ENCODE measurements around the gene ALX1. TPM values are rescaled to one million over a fixed set of nuclear protein-coding genes. Genes with fewer than 3 reads are reported as not detected.

ALX1 gene
- total RNA-seq: not detected
- long read RNA-seq: 0 reads

GRCh38 chr12:85280165-85280983 lies at the start of gene ALX1:
TSS of gene ALX1 (plus strand) at chr12:85280220. CDS start at chr12:85280262, 42 bp downstream.
- Histone ChIP-seq H3K27ac (no peak within 1 kb of the TSS), H3K9me3 (no peaks in the 10 kb centered on the region), H3K27me3 (peaks cover 5 to 42% of the 10 kb centered on the region in 2 donors), H3K36me3 (no peaks in the 10 kb centered on the region), H3K4me1 (peaks cover 0 to 10% (median 0%) of the 10 kb centered on the region in 4 donors), H3K4me3 (peak within 1 kb of the TSS; percentile 3 to 12 (median 10))
- intact Hi-C loops (cut with DNase I): no loop called here
- peak; percentile 32 to 47 (median 46) for ATAC-seq
- peak in 2 of 3 donors; percentile 20 to 58 for DNase-seq
- TF ChIP-seq POLR2A (IDR thresholded peaks at IDR 0.05) (no peak), CTCF (IDR thresholded peaks at IDR 0.05) (no peak)
- 4% methylated on average over 42 of the region's 49 CpGs for WGBS (ENCODE audit: insufficient coverage, low coverage, low lambda C conversion rate, missing lambda C conversion rate)

DNA sequence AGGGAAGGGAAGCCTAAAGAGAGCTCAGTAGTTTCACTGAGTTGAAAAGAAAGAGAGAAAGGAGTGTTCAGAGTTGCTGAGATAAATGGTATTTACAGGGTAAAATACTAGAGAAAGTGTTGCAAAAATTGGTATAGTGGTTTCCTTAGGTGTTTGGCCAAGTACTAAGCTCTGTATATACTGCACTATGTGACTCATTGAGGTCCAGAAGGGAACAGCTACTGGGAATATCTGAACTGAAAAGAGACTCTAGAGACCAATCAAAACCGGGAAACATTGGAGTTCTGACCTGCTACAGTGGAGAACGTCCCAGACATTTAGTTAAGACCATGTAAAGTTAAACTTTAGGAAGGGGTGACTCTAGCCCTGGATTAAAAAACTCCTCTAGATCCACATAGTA lies 42.7 kb upstream of the ALX1 start:
- H3K9me3 ChIP-seq: no peaks in the 10 kb centered on the region
- ATAC-seq: no peak
- no peak overlapping the region for H3K27ac ChIP-seq
- no peaks in the 10 kb centered on the region for H3K27me3 ChIP-seq
- intact Hi-C loops (cut with DNase I): no loop called here
- TF ChIP-seq POLR2A (IDR thresholded peaks at IDR 0.05): no peak
- no peak for TF ChIP-seq CTCF (IDR thresholded peaks at IDR 0.05)
- peaks cover 0 to 3% (median 0%) of the 10 kb centered on the region in 4 donors for H3K4me1 ChIP-seq
- no peak overlapping the region for H3K4me3 ChIP-seq
- WGBS (ENCODE audit: insufficient coverage, low coverage, low lambda C conversion rate, missing lambda C conversion rate): 23% methylated on average over 2 of the region's 2 CpGs
- no peak for DNase-seq
- H3K36me3 ChIP-seq: no peaks in the 10 kb centered on the region

DNA sequence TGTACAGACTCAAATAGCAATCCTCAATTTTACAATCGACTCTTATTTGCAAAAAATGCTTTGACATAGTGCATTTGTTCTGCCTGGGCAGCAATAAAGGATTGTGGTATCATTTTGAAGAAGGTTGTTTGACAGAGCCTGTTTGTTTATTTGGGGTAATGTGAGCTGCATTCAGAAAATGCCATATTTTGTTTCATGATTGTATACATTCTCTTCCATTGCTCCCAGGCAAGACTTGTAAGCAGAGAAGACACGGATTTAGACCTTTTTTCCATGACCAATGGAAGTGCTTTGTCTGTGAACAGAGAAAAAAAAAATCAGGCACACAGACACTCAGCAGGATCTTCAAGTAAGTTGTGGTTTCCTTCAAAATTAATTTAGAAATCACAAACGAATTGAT lies 35.5 kb upstream of the ALX1 start:
- TF ChIP-seq CTCF (IDR thresholded peaks at IDR 0.05) (no peak), POLR2A (IDR thresholded peaks at IDR 0.05) (no peak)
- peaks cover 0 to 3% (median 0%) of the 10 kb centered on the region in 4 donors for H3K4me1 ChIP-seq
- intact Hi-C loops (cut with DNase I): no loop called here
- ATAC-seq: no peak
- WGBS (ENCODE audit: insufficient coverage, low coverage, low lambda C conversion rate, missing lambda C conversion rate): 24% methylated on average over 3 of the region's 3 CpGs
- H3K36me3 ChIP-seq: no peaks in the 10 kb centered on the region
- DNase-seq: no peak
- no peak overlapping the region for H3K27ac ChIP-seq
- H3K4me3 ChIP-seq: no peak overlapping the region
- no peaks in the 10 kb centered on the region for H3K9me3 ChIP-seq
- no peaks in the 10 kb centered on the region for H3K27me3 ChIP-seq

DNA sequence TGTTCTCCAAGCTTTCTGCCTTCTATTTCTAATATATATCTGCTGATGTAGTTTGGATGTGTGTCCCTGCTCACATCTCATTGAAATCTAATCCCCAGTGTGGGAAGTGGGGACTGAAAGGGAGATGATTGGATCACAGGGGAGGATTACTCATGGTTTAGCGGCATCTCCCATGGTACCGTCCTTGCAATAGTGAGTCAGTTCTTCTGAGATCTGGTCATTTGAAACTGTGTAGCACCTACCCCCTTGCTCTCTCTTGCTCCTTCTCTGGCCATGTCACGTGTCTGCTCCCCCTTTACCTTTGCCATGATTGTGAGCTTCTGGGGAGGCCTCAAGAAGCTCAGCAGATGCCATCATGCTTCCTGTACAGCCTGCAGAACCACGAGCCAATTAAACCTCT lies 26.2 kb upstream of the ALX1 start:
- DNase-seq: no peak
- H3K9me3 ChIP-seq: no peaks in the 10 kb centered on the region
- no peak for ATAC-seq
- H3K4me1 ChIP-seq: no peaks in the 10 kb centered on the region
- H3K4me3 ChIP-seq: no peak overlapping the region
- no peak for TF ChIP-seq CTCF (IDR thresholded peaks at IDR 0.05)
- TF ChIP-seq POLR2A (IDR thresholded peaks at IDR 0.05): no peak
- intact Hi-C loops (cut with DNase I): no loop called here
- H3K27ac ChIP-seq: no peak overlapping the region
- no peaks in the 10 kb centered on the region for H3K36me3 ChIP-seq
- WGBS (ENCODE audit: insufficient coverage, low coverage, low lambda C conversion rate, missing lambda C conversion rate): 44% methylated on average over 4 of the region's 4 CpGs
- no peaks in the 10 kb centered on the region for H3K27me3 ChIP-seq

Data from right lobe of liver (tissue), 6 donors.